ENCODE data around the gene CHAF1A. TPM values are rescaled to one million over a fixed set of nuclear protein-coding genes. Genes with fewer than 3 reads are reported as not detected.

Gene CHAF1A
- total RNA-seq, 3 donors from 2014 or later (not counting 1 experiment from before 2014, with no cell fraction given) = 34.4 to 40.8 (median 35.2) TPM

- no peak overlapping the region for H3K4me3 ChIP-seq (ENCODE audit: low read length)
- DNase-seq = no peak
- intact Hi-C loops (cut with micrococcal nuclease) = no loop called here
- no peaks in the 10 kb centered on the region for H3K9me3 ChIP-seq (ENCODE audit: control insufficient read depth, insufficient read depth, low read length)
- 95% methylated on average over 19 of the region's 19 CpGs for WGBS (ENCODE audit: insufficient coverage)
- H3K27me3 ChIP-seq (ENCODE audit: control insufficient read depth, insufficient read depth, low read length) = no peaks in the 10 kb centered on the region
- H3K4me1 Mint-ChIP-seq = no peaks in the 10 kb centered on the region
- H3K27ac ChIP-seq (ENCODE audit: low read length) = no peak overlapping the region
- H3K4me3 Mint-ChIP-seq = no peak overlapping the region
- ATAC-seq = no peak
- H3K27me3 Mint-ChIP-seq (ENCODE audit: low read depth in 2 of 2) = no peaks in the 10 kb centered on the region
- H3K9me3 Mint-ChIP-seq = no peaks in the 10 kb centered on the region
- TF ChIP-seq CTCF (IDR thresholded peaks at IDR 0.05) = no peak
- no peaks in the 10 kb centered on the region for H3K4me1 ChIP-seq (ENCODE audit: control insufficient read depth, insufficient read depth, low read length)
- H3K36me3 ChIP-seq (ENCODE audit: control insufficient read depth, insufficient read depth, low read length) = peaks cover 1% of the 10 kb centered on the region
- no peak overlapping the region for H3K27ac Mint-ChIP-seq
- H3K36me3 Mint-ChIP-seq = no peaks in the 10 kb centered on the region
These were observed 80.9 kb downstream of the CHAF1A start for GRCh38 chr19:4483385-4483784.

GRCh38 chr19:4487572-4487971 is 85.1 kb downstream of the CHAF1A start:
- H3K27me3 Mint-ChIP-seq (ENCODE audit: low read depth in 2 of 2) = no peaks in the 10 kb centered on the region
- no peak overlapping the region for H3K4me3 ChIP-seq (ENCODE audit: low read length)
- no peak for DNase-seq
- H3K27ac ChIP-seq (ENCODE audit: low read length) = no peak overlapping the region
- ATAC-seq = no peak
- no peaks in the 10 kb centered on the region for H3K4me1 Mint-ChIP-seq
- no peak for TF ChIP-seq CTCF (IDR thresholded peaks at IDR 0.05)
- no peaks in the 10 kb centered on the region for H3K4me1 ChIP-seq (ENCODE audit: control insufficient read depth, insufficient read depth, low read length)
- H3K4me3 Mint-ChIP-seq = no peak overlapping the region
- H3K27me3 ChIP-seq (ENCODE audit: control insufficient read depth, insufficient read depth, low read length) = no peaks in the 10 kb centered on the region
- peaks cover 23% of the 10 kb centered on the region for H3K36me3 ChIP-seq (ENCODE audit: control insufficient read depth, insufficient read depth, low read length)
- H3K9me3 ChIP-seq (ENCODE audit: control insufficient read depth, insufficient read depth, low read length) = no peaks in the 10 kb centered on the region
- H3K27ac Mint-ChIP-seq = no peak overlapping the region
- H3K9me3 Mint-ChIP-seq = no peaks in the 10 kb centered on the region
- WGBS (ENCODE audit: insufficient coverage) = 96% methylated on average over 11 of the region's 11 CpGs
- no peaks in the 10 kb centered on the region for H3K36me3 Mint-ChIP-seq
- intact Hi-C loops (cut with micrococcal nuclease) = no loop called here

GRCh38 chr19:4488496-4488895 is 86.1 kb downstream of the CHAF1A start:
- H3K36me3 ChIP-seq (ENCODE audit: control insufficient read depth, insufficient read depth, low read length) = peaks cover 27% of the 10 kb centered on the region
- H3K4me1 Mint-ChIP-seq = no peaks in the 10 kb centered on the region
- H3K27me3 Mint-ChIP-seq (ENCODE audit: low read depth in 2 of 2) = no peaks in the 10 kb centered on the region

More at GRCh38 chr19:4488496-4488895, 86.1 kb downstream of the CHAF1A start:
- H3K27me3 ChIP-seq (ENCODE audit: control insufficient read depth, insufficient read depth, low read length) = no peaks in the 10 kb centered on the region
- 96% methylated on average over 29 of the region's 29 CpGs for WGBS (ENCODE audit: insufficient coverage)
- no peak overlapping the region for H3K27ac ChIP-seq (ENCODE audit: low read length)
- H3K9me3 ChIP-seq (ENCODE audit: control insufficient read depth, insufficient read depth, low read length) = no peaks in the 10 kb centered on the region
- TF ChIP-seq CTCF (IDR thresholded peaks at IDR 0.05) = no peak
- Mint-ChIP-seq H3K9me3 (no peaks in the 10 kb centered on the region), H3K36me3 (no peaks in the 10 kb centered on the region), H3K27ac (no peak overlapping the region), H3K4me3 (no peak overlapping the region)
- DNase-seq = no peak
- intact Hi-C loops (cut with micrococcal nuclease) = no loop called here
- H3K4me1 ChIP-seq (ENCODE audit: control insufficient read depth, insufficient read depth, low read length) = no peaks in the 10 kb centered on the region
- ATAC-seq = no peak
- no peak overlapping the region for H3K4me3 ChIP-seq (ENCODE audit: low read length)

All from natural killer cell (primary cell).